GM23338 (cell line): ENCODE data around the gene NEK11. TPM values are rescaled to one million over a fixed set of nuclear protein-coding genes. Genes with fewer than 3 reads are reported as not detected.

ENCODE experiments used
- ATAC-seq: fragments of 200-7000 bp; cut with Tn5 transposase; 3 replicates; pipeline ENCODE4 v1.9.1; 2020
- DNase-seq: peaks from one replicate; pipeline ENCODE4 v3.0.0-alpha.2; 2015; ENCODE audit warnings: low spot score
- H2AFZ ChIP-seq: fragments of 200-600 bp; sonication (generic); 2 replicates; pipeline ENCODE4 v1.8.0; 2016; ENCODE audit warnings: antibody characterized with exemption, mild to moderate bottlenecking, moderate library complexity
- H3F3A ChIP-seq: fragments of 200-600 bp; sonication (generic); replicated peaks from 2 replicates; pipeline ENCODE4 v1.8.0; 2017; ENCODE audit warnings: antibody characterized with exemption, mixed run types, low read depth
- H3K27ac ChIP-seq: fragments of 200-600 bp; sonication (generic); 2 replicates; pipeline ENCODE4 v1.6.1; 2016; ENCODE audit warnings: low read depth
- H3K27me3 ChIP-seq: fragments of 200-600 bp; sonication (generic); 2 replicates; pipeline ENCODE4 v1.8.0; 2016; ENCODE audit warnings: mild to moderate bottlenecking, mixed run types, moderate library complexity; ENCODE audit not compliant: insufficient read depth
- H3K36me3 ChIP-seq: fragments of 200-600 bp; sonication (generic); 2 replicates; pipeline ENCODE4 v1.8.0; 2016; ENCODE audit warnings: mild to moderate bottlenecking; ENCODE audit not compliant: insufficient read depth
- H3K4me1 ChIP-seq: fragments of 200-600 bp; sonication (generic); 2 replicates; pipeline ENCODE4 v1.8.0; 2016; ENCODE audit warnings: mild to moderate bottlenecking, moderate library complexity; ENCODE audit not compliant: insufficient read depth
- H3K4me2 ChIP-seq: fragments of 200-600 bp; sonication (generic); 2 replicates; pipeline ENCODE4 v1.7.1; 2017; ENCODE audit warnings: mixed run types
- H3K4me3 ChIP-seq: fragments of 200-600 bp; sonication (generic); 2 replicates; pipeline ENCODE4 v1.6.1; 2016; ENCODE audit warnings: mixed run types
- H3K79me2 ChIP-seq: fragments of 200-600 bp; sonication (generic); replicated peaks from 2 replicates; pipeline ENCODE4 v1.8.0; 2017; ENCODE audit warnings: mild to moderate bottlenecking; ENCODE audit not compliant: insufficient read depth
- H3K9me2 ChIP-seq: fragments of 200-600 bp; sonication (generic); 2 replicates; pipeline ENCODE4 v1.8.0; 2017; ENCODE audit not compliant: insufficient read depth
- H4K20me1 ChIP-seq: fragments of 200-600 bp; sonication (generic); replicated peaks from 2 replicates; pipeline ENCODE4 v1.8.0; 2017; ENCODE audit warnings: mild to moderate bottlenecking; ENCODE audit not compliant: insufficient read depth
- H3K27ac Mint-ChIP-seq: 2 replicates; pipeline ENCODE4 v1.8.0; 2020; ENCODE audit warnings: inconsistent platforms, mild to moderate bottlenecking, moderate library complexity, mixed read lengths
- H3K27me3 Mint-ChIP-seq: 3 replicates; pipeline ENCODE4 v1.8.0; 2022; ENCODE audit warnings: low read depth, mild to moderate bottlenecking, moderate library complexity, mixed read lengths, inconsistent platforms; ENCODE audit not compliant: insufficient read depth, poor library complexity
- H3K36me3 Mint-ChIP-seq: 3 replicates; pipeline ENCODE4 v1.8.0; 2021; ENCODE audit warnings: low read depth, mild to moderate bottlenecking, inconsistent platforms, moderate library complexity, mixed read lengths
- H3K4me1 Mint-ChIP-seq: 3 replicates; pipeline ENCODE4 v1.8.0; 2020; ENCODE audit warnings: mild to moderate bottlenecking, inconsistent platforms, mixed read lengths
- H3K4me3 Mint-ChIP-seq: 3 replicates; pipeline ENCODE4 v1.8.0; 2021; ENCODE audit warnings: moderate library complexity, mild to moderate bottlenecking, inconsistent platforms, mixed read lengths
- H3K9me3 Mint-ChIP-seq: 3 replicates; pipeline ENCODE4 v1.8.0; 2020; ENCODE audit warnings: moderate library complexity, mild to moderate bottlenecking, inconsistent platforms, mixed read lengths
- CREB1 ChIP-seq: fragments of 250-450 bp; sonication (Bioruptor Pico); IDR thresholded peaks from 2 replicates; pipeline ENCODE4 v1.5.0; 2020; ENCODE audit warnings: low read depth, mild to moderate bottlenecking, moderate library complexity
- ETS1 ChIP-seq: IDR thresholded peaks from 2 replicates; pipeline ENCODE4 v1.6.1; 2016; ENCODE audit warnings: antibody characterized with exemption
- EZH2 ChIP-seq: fragments of 200-600 bp; sonication (generic); IDR thresholded peaks from one replicate; pipeline ENCODE4 v1.8.0; 2017; ENCODE audit warnings: antibody characterized with exemption, mild to moderate bottlenecking, low read depth; ENCODE audit not compliant: unreplicated experiment
- EZH2phosphoT487 ChIP-seq: fragments of 200-600 bp; sonication (generic); IDR thresholded peaks from one replicate; pipeline ENCODE4 v1.8.1; 2018; ENCODE audit warnings: antibody characterized with exemption; ENCODE audit not compliant: unreplicated experiment
- JUNB ChIP-seq: IDR thresholded peaks from one replicate; pipeline ENCODE4 v1.6.1; 2016; ENCODE audit warnings: antibody characterized with exemption; ENCODE audit not compliant: unreplicated experiment
- NANOG ChIP-seq: IDR thresholded peaks from 2 replicates; pipeline ENCODE4 v1.6.1; 2016; ENCODE audit warnings: antibody characterized with exemption, borderline replicate concordance
- POLR2AphosphoS5 ChIP-seq: IDR thresholded peaks from 2 replicates; pipeline ENCODE4 v1.6.1; 2016; ENCODE audit warnings: antibody characterized with exemption, low read depth
- REST ChIP-seq: IDR thresholded peaks from one replicate; pipeline ENCODE4 v1.6.1; 2018; ENCODE audit warnings: antibody characterized with exemption; ENCODE audit not compliant: unreplicated experiment
- STAT1 ChIP-seq: IDR thresholded peaks from one replicate; pipeline ENCODE4 v1.6.1; 2016; ENCODE audit warnings: antibody characterized with exemption; ENCODE audit not compliant: unreplicated experiment
- ZNF114 ChIP-seq: fragments of 250-450 bp; sonication (Bioruptor Pico); IDR thresholded peaks from 2 replicates; pipeline ENCODE4 v1.5.0; 2020; ENCODE audit warnings: mild to moderate bottlenecking, moderate library complexity
- ZNF331 ChIP-seq: fragments of 250-450 bp; sonication (Bioruptor Pico); IDR thresholded peaks from 2 replicates; pipeline ENCODE4 v1.5.0; 2020; ENCODE audit warnings: low read depth, mild to moderate bottlenecking, moderate library complexity
- ZNF462 ChIP-seq: fragments of 250-450 bp; sonication (Bioruptor Pico); IDR thresholded peaks from 2 replicates; pipeline ENCODE4 v1.5.0; 2020; ENCODE audit warnings: mild to moderate bottlenecking, moderate library complexity
- polyA plus RNA-seq: library from polyadenylated mRNA; unstranded; fragments of >200 nt; fragmentation: Nextera tagmentation; extraction: Ambion mirVana; gene quantifications from 2 replicates; pipeline ENCODE4 v1.2.1, GENCODE V29; 2016
- total RNA-seq: library from RNA; depleted of rRNA; stranded (reverse); fragments of >200 nt; shearing (Covaris generic); gene quantifications from 2 replicates; pipeline ENCODE4 v1.2.3, GENCODE V29; 2014

The NEK11 gene
- total and polyA plus RNA-seq, 2 experiments from 2014 or later = 0.80 to 1.1 TPM

GRCh38 chr3:131388490-131388799 is 361.8 kb downstream of the NEK11 start:
- Histone ChIP-seq H3K27me3 (no peaks in the 10 kb centered on the region), H3K4me3 (no peak overlapping the region), H3K4me1 (no peaks in the 10 kb centered on the region), H3K9me2 (no peaks in the 10 kb centered on the region), H3K79me2 (peaks cover 2% of the 10 kb centered on the region; the same call in 1 of the 2 replicates), H3K36me3 (0 out of 2 replicates have a peak, but pooled peaks cover 3% of the 10 kb centered on the region), H3F3A (no peaks in the 10 kb centered on the region), H3K4me2 (no peak overlapping the region), H3K27ac (no peak overlapping the region), H4K20me1 (no peaks in the 10 kb centered on the region), H2AFZ (no peak overlapping the region)
- no peaks in the 10 kb centered on the region for H3K9me3 Mint-ChIP-seq
- H3K27me3 Mint-ChIP-seq = no peaks in the 10 kb centered on the region
- H3K4me1 Mint-ChIP-seq = peaks cover 2% of the 10 kb centered on the region; the same call in 1 of the 3 replicates
- TF ChIP-seq REST = no peak
- TF ChIP-seq NANOG = no peak
- no peak for TF ChIP-seq JUNB
- no peak for TF ChIP-seq EZH2phosphoT487
- no peak for TF ChIP-seq EZH2
- TF ChIP-seq ZNF462 (CRISPR knock-in tag) = no peak
- no peak for TF ChIP-seq POLR2AphosphoS5
- no peak for TF ChIP-seq STAT1
- no peak for TF ChIP-seq ZNF331 (CRISPR knock-in tag)
- no peak for TF ChIP-seq CREB1
- no peak for TF ChIP-seq ZNF114
- TF ChIP-seq ETS1 = no peak
- peaks cover 21% of the 10 kb centered on the region for H3K36me3 Mint-ChIP-seq
- ATAC-seq = no peak
- H3K4me3 Mint-ChIP-seq = no peak overlapping the region
- H3K27ac Mint-ChIP-seq = no peak overlapping the region
- DNase-seq = no peak
